Loucy (cell line): Measurements from ENCODE around the gene RNF152.

Experiments used
- CTCF ChIP-seq: fragments of 200-600 bp; sonication (generic); conservative IDR thresholded peaks from 2 replicates; pipeline ENCODE4 v1.5.1; 2014; ENCODE audit warnings: mild to moderate bottlenecking, antibody characterized with exemption, low read length
- EZH2phosphoT487 ChIP-seq: fragments of 200-600 bp; IDR thresholded peaks from 2 replicates; pipeline ENCODE4 v1.6.1; 2018; ENCODE audit warnings: antibody characterized with exemption, mild to moderate bottlenecking, moderate library complexity, borderline replicate concordance

GRCh38 chr18:61941948-61942471 is 49.2 kb upstream of the RNF152 start:
- no peak for TF ChIP-seq CTCF
- no peak for TF ChIP-seq EZH2phosphoT487
